Liver (tissue), 9 donors: Measurements from ENCODE around the gene D2HGDH. TPM values are rescaled to one million over a fixed set of nuclear protein-coding genes. Genes with fewer than 3 reads are reported as not detected.

ENCODE experiments used
- DNase-seq: peaks from one replicate; pipeline ENCODE4 v3.0.0-alpha.2; 2017; ENCODE audit warnings: low spot score
- H3K27ac ChIP-seq, 2 donors: one replicate each; pipeline ENCODE4 v1.7.0; 2013; ENCODE audit warnings: inconsistent platforms in 2 of 2, low read length in 2 of 2, control low read depth in 1 of 2, low read depth in 1 of 2, mild to moderate bottlenecking in 1 of 2
- H3K27me3 ChIP-seq, 4 donors: one replicate each; pipeline versions ENCODE4 v1.6.1 to v1.7.0; 2013; ENCODE audit warnings: low read length in 3 of 4, inconsistent platforms in 1 of 4, mild to moderate bottlenecking in 1 of 4, moderate library complexity in 1 of 4; ENCODE audit not compliant: control insufficient read depth in 4 of 4, insufficient read depth in 4 of 4
- H3K36me3 ChIP-seq, 4 donors: one replicate each; pipeline versions ENCODE4 v1.6.1 to v1.7.0; 2013; ENCODE audit warnings: low read length in 3 of 4, mild to moderate bottlenecking in 3 of 4, low read depth in 1 of 4, moderate library complexity in 1 of 4; ENCODE audit not compliant: control insufficient read depth in 4 of 4, insufficient read depth in 3 of 4
- H3K4me1 ChIP-seq, 4 donors: one replicate each; pipeline versions ENCODE4 v1.6.1 to v1.7.0; 2013; ENCODE audit warnings: low read length in 3 of 4, mild to moderate bottlenecking in 3 of 4, moderate library complexity in 1 of 4; ENCODE audit not compliant: control insufficient read depth in 4 of 4, insufficient read depth in 4 of 4
- H3K4me3 ChIP-seq, 3 donors: one replicate each; pipeline versions ENCODE4 v1.6.1 to v1.7.0; 2013; ENCODE audit warnings: low read length in 3 of 3, control low read depth in 1 of 3, low read depth in 1 of 3, mild to moderate bottlenecking in 1 of 3
- H3K9ac ChIP-seq, 2 donors: one replicate each; pipeline ENCODE4 v1.7.0; 2013; ENCODE audit warnings: low read length in 2 of 2, mild to moderate bottlenecking in 2 of 2, moderate library complexity in 2 of 2, control low read depth in 1 of 2, low read depth in 1 of 2
- H3K9me3 ChIP-seq, 4 donors: one replicate each; pipeline versions ENCODE4 v1.6.1 to v1.7.0; 2013; ENCODE audit warnings: low read length in 3 of 4; ENCODE audit not compliant: control insufficient read depth in 4 of 4
- EGR1 ChIP-seq, 2 donors: IDR thresholded peaks; 2 replicates each; pipeline ENCODE4 v1.6.1; 2016 to 2018; ENCODE audit warnings: antibody characterized with exemption in 2 of 2, low read depth in 2 of 2
- FOXA1 ChIP-seq: IDR thresholded peaks from 2 replicates; pipeline ENCODE4 v1.6.1; 2016; ENCODE audit warnings: antibody characterized with exemption
- FOXA2 ChIP-seq: IDR thresholded peaks from 2 replicates; pipeline ENCODE4 v1.6.1; 2016; ENCODE audit warnings: antibody characterized with exemption
- GABPA ChIP-seq, 2 donors: IDR thresholded peaks in 1 of 2; conservative IDR thresholded peaks in 1 of 2; 2 replicates each; pipeline ENCODE4 v1.6.1; 2016; ENCODE audit warnings: antibody characterized with exemption in 2 of 2, mild to moderate bottlenecking in 1 of 2, moderate library complexity in 1 of 2
- HNF4A ChIP-seq, 2 donors: conservative IDR thresholded peaks; 2 replicates each; pipeline ENCODE4 v1.6.1; 2016; ENCODE audit warnings: antibody characterized with exemption in 2 of 2, mild to moderate bottlenecking in 2 of 2
- HNF4G ChIP-seq: IDR thresholded peaks from 2 replicates; pipeline ENCODE4 v1.6.1; 2016; ENCODE audit warnings: antibody characterized with exemption
- JUND ChIP-seq, 2 donors: IDR thresholded peaks; 2 replicates each; pipeline ENCODE4 v1.6.1; 2016; ENCODE audit warnings: antibody characterized with exemption in 2 of 2
- RAD21 ChIP-seq, 2 donors: IDR thresholded peaks; 2 replicates each; pipeline ENCODE4 v1.6.1; 2016; ENCODE audit warnings: antibody characterized with exemption in 2 of 2, mild to moderate bottlenecking in 2 of 2
- RXRA ChIP-seq, 2 donors: IDR thresholded peaks; 2 replicates each; pipeline ENCODE4 v1.6.1; 2017 to 2018; ENCODE audit warnings: antibody characterized with exemption in 2 of 2, mild to moderate bottlenecking in 1 of 2
- SP1 ChIP-seq: IDR thresholded peaks from 2 replicates; pipeline ENCODE4 v1.6.1; 2018; ENCODE audit warnings: antibody characterized with exemption, mild to moderate bottlenecking
- TAF1 ChIP-seq: conservative IDR thresholded peaks from 2 replicates; pipeline ENCODE4 v1.6.1; 2016; ENCODE audit warnings: antibody characterized with exemption, mild to moderate bottlenecking
- YY1 ChIP-seq: IDR thresholded peaks from 2 replicates; pipeline ENCODE4 v1.6.1; 2016; ENCODE audit warnings: antibody characterized with exemption, mild to moderate bottlenecking
- WGBS: extraction: QIAGEN DNeasy Blood & Tissue Kit; methylation state at CpG from one replicate; pipeline ENCODE4 v1.1.7; 2013; 5-methylcytosine and 5-hydroxymethylcytosine counted together
- polyA plus RNA-seq, 2 donors: library from polyadenylated mRNA; stranded (reverse) in 1 of 2; unstranded in 1 of 2; fragments of 200-250 nt in 1 of 2; fragments of >200 nt in 1 of 2; fragmentation: Nextera tagmentation in 1 of 2; extraction: Ambion mirVana in 1 of 2; gene quantifications; one replicate each; pipeline versions ENCODE4 v1.2.1 to v1.2.3, GENCODE V29; 2013 to 2015
- total RNA-seq, 2 donors: library from RNA; depleted of rRNA; stranded (reverse); fragments of >200 nt; gene quantifications; one replicate each; pipeline ENCODE4 v1.2.3, GENCODE V29; 2014
- TF ChIP-seq, protein P1 (sequence below): IDR thresholded peaks from 2 replicates; pipeline ENCODE4 v1.6.1; 2016; ENCODE audit warnings: antibody characterized with exemption
- TF ChIP-seq, protein P2 (sequence below): IDR thresholded peaks from 2 replicates; pipeline ENCODE4 v1.6.1; 2016; ENCODE audit warnings: antibody characterized with exemption
- TF ChIP-seq, protein P3 (sequence below): fragments of 150-350 bp; IDR thresholded peaks from 2 replicates; pipeline ENCODE4 v1.5.1; 2017; ENCODE audit warnings: improper control_type of control experiment, low read depth, low read length; ENCODE audit not compliant: missing input control
- TF ChIP-seq, protein P4 (sequence below): IDR thresholded peaks from 2 replicates; pipeline ENCODE4 v1.6.1; 2016; ENCODE audit warnings: antibody characterized with exemption
- donor health status: healthy.
- donor health status: healthy.
- donor health status: healthy.
- donor health status: healthy.
- donor health status: healthy.

D2HGDH gene
- total and polyA plus RNA-seq, 4 donors: 6.4 to 25.0 (median 13.5) TPM

DNA sequence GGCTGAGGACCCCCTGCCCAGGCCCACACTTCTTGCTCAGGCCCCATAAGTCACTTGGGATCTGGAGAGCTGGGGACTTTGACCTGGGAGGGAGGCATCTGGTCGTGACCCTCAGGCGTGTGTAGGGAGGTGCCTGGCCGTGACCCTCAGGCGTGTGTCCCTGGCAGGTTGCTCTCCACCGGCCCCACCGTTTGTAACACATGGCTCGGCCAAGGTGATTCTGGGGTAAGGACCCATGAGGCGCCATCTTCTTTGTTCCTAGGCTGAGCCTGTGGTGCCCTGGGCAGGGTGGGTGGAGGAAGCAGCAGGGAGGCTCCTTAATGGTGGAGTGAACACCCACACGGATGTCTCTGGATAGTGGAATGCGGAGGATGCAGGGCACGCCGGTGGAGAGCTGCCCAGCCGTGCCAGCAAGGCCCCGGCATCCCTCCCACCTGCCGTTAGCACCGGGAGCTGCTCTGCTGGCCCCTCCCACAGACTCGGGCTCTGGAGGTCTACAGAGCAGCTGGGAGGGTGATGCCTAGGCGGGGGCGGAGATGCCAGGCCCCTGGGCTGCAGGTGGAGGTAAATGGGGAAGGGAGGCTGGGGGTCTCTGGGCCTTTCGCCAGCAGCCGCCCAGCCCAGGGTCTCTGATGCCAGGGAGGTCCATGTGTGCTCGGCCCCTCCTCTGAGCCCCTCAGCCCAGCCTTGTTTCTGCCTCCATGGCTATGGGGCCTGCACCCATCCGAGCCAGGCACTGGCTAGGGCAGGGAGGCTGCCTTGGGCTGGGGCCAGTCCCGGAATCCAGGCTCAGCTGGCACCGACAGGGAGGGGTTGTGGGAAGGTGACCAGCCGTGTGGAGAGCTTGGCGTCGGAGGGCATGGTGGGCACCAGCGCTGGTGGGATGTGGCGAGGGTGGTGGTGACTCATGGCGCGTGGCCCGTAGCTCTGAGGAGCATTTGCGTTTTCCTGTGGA, 41.1 kb downstream of the D2HGDH start:
- H3K4me1 ChIP-seq: peaks cover 10 to 47% (median 30%) of the 10 kb centered on the region in 4 donors
- no peaks in the 10 kb centered on the region for H3K9me3 ChIP-seq
- peak; percentile 25 for DNase-seq
- TF ChIP-seq FOXA2 (no peak), GABPA (IDR thresholded peaks at IDR 0.05 in 1 of 2, conservative IDR thresholded peaks at IDR 0.05 in 1 of 2) (no peak), SP1 (no peak), HNF4G (no peak), JUND (IDR thresholded peaks at IDR 0.05) (no peak), FOXA1 (no peak), YY1 (no peak), HNF4A (conservative IDR thresholded peaks at IDR 0.05) (no peak), RXRA (IDR thresholded peaks at IDR 0.05) (no peak), RAD21 (IDR thresholded peaks at IDR 0.05) (no peak), EGR1 (IDR thresholded peaks at IDR 0.05; ENCODE audit: low read depth in 2 of 2) (no peak)
- TF ChIP-seq, protein P1, sequence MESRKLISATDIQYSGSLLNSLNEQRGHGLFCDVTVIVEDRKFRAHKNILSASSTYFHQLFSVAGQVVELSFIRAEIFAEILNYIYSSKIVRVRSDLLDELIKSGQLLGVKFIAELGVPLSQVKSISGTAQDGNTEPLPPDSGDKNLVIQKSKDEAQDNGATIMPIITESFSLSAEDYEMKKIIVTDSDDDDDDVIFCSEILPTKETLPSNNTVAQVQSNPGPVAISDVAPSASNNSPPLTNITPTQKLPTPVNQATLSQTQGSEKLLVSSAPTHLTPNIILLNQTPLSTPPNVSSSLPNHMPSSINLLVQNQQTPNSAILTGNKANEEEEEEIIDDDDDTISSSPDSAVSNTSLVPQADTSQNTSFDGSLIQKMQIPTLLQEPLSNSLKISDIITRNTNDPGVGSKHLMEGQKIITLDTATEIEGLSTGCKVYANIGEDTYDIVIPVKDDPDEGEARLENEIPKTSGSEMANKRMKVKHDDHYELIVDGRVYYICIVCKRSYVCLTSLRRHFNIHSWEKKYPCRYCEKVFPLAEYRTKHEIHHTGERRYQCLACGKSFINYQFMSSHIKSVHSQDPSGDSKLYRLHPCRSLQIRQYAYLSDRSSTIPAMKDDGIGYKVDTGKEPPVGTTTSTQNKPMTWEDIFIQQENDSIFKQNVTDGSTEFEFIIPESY: no peak
- TF ChIP-seq, protein P2, sequence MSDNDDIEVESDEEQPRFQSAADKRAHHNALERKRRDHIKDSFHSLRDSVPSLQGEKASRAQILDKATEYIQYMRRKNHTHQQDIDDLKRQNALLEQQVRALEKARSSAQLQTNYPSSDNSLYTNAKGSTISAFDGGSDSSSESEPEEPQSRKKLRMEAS: no peak
- TF ChIP-seq, protein P3, sequence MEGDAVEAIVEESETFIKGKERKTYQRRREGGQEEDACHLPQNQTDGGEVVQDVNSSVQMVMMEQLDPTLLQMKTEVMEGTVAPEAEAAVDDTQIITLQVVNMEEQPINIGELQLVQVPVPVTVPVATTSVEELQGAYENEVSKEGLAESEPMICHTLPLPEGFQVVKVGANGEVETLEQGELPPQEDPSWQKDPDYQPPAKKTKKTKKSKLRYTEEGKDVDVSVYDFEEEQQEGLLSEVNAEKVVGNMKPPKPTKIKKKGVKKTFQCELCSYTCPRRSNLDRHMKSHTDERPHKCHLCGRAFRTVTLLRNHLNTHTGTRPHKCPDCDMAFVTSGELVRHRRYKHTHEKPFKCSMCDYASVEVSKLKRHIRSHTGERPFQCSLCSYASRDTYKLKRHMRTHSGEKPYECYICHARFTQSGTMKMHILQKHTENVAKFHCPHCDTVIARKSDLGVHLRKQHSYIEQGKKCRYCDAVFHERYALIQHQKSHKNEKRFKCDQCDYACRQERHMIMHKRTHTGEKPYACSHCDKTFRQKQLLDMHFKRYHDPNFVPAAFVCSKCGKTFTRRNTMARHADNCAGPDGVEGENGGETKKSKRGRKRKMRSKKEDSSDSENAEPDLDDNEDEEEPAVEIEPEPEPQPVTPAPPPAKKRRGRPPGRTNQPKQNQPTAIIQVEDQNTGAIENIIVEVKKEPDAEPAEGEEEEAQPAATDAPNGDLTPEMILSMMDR: no peak
- TF ChIP-seq, protein P4, sequence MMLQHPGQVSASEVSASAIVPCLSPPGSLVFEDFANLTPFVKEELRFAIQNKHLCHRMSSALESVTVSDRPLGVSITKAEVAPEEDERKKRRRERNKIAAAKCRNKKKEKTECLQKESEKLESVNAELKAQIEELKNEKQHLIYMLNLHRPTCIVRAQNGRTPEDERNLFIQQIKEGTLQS: no peak
- WGBS: 74% methylated on average over 34 of the region's 34 CpGs
- no peak overlapping the region for H3K9ac ChIP-seq
- H3K36me3 ChIP-seq: no peaks in the 10 kb centered on the region
- H3K27ac ChIP-seq: no peak overlapping the region
- H3K27me3 ChIP-seq: no peaks in the 10 kb centered on the region
- no peak overlapping the region for H3K4me3 ChIP-seq

DNA sequence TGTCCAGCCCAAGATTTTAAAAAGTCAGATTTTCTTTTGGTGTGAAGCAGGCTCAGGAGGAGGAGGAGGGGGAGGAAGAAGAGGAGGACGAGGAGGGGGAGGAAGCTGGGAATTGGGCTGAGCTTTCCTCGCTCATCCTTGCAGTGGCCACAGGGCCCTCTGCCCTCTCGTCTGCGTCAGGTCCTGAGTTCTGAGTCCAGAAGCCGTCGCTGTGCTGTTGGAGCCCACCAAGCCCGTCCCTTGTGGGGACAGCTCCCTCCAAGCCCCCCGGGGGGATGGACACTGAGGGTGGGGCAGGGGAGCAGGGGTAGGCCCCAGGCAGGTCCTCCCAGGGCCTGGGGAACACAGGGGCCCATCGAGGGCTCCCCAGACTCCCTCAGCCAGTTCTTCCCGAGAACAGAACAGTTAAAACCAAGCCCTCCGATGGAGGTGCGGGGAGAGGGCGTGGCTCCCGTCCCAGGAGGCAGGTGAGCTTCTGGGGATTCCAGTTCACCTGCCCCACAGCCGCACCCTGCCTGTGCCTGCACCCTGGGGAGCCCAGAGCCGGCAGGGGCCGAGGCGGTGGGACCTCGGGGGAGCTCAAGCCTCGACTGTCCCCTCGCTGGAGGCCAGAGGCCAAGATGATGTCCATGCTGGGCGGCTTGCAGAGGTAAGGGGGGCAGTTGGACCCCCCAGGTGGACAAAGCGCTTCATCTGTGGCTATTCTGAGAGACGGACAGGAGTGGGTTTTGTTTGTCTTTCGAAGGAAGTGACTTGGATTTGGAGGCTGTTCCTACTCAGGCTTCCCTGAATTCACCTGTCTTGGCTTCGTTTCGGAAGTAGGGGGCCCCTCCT, 42.1 kb downstream of the D2HGDH start, which contains the start of gene GAL3ST2:
TSS of gene GAL3ST2 (plus strand) at position 487 of the 834 bp plus-strand sequence. CDS start at position 621, 134 bp downstream.
- H3K9ac ChIP-seq: no peak within 1 kb of the TSS
- no peaks in the 10 kb centered on the region for H3K9me3 ChIP-seq
- WGBS: 79% methylated on average over 27 of the region's 27 CpGs
- H3K4me3 ChIP-seq: no peak within 1 kb of the TSS
- H3K27me3 ChIP-seq: no peaks in the 10 kb centered on the region
- peaks cover 4 to 37% (median 22%) of the 10 kb centered on the region in 4 donors for H3K4me1 ChIP-seq
- H3K36me3 ChIP-seq: no peaks in the 10 kb centered on the region
- DNase-seq: peak; percentile 27
- H3K27ac ChIP-seq: no peak within 1 kb of the TSS
- TF ChIP-seq, protein P1: no peak
- TF ChIP-seq, protein P4: no peak
- TF ChIP-seq YY1 (no peak), TAF1 (no peak), EGR1 (IDR thresholded peaks at IDR 0.05; ENCODE audit: low read depth in 2 of 2) (no peak), FOXA2 (no peak), GABPA (IDR thresholded peaks at IDR 0.05 in 1 of 2, conservative IDR thresholded peaks at IDR 0.05 in 1 of 2) (no peak), HNF4G (no peak), RAD21 (IDR thresholded peaks at IDR 0.05) (no peak), FOXA1 (no peak), HNF4A (conservative IDR thresholded peaks at IDR 0.05) (no peak)
- TF ChIP-seq, protein P2: no peak
- TF ChIP-seq, protein P3: no peak
